Measurements from ENCODE around the gene SEPHS1. TPM values are rescaled to one million over a fixed set of nuclear protein-coding genes. Genes with fewer than 3 reads are reported as not detected.

SEPHS1 gene, protein sequence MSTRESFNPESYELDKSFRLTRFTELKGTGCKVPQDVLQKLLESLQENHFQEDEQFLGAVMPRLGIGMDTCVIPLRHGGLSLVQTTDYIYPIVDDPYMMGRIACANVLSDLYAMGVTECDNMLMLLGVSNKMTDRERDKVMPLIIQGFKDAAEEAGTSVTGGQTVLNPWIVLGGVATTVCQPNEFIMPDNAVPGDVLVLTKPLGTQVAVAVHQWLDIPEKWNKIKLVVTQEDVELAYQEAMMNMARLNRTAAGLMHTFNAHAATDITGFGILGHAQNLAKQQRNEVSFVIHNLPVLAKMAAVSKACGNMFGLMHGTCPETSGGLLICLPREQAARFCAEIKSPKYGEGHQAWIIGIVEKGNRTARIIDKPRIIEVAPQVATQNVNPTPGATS
- total RNA-seq = 24.5 and 26.0 TPM in 2 replicates

DNA sequence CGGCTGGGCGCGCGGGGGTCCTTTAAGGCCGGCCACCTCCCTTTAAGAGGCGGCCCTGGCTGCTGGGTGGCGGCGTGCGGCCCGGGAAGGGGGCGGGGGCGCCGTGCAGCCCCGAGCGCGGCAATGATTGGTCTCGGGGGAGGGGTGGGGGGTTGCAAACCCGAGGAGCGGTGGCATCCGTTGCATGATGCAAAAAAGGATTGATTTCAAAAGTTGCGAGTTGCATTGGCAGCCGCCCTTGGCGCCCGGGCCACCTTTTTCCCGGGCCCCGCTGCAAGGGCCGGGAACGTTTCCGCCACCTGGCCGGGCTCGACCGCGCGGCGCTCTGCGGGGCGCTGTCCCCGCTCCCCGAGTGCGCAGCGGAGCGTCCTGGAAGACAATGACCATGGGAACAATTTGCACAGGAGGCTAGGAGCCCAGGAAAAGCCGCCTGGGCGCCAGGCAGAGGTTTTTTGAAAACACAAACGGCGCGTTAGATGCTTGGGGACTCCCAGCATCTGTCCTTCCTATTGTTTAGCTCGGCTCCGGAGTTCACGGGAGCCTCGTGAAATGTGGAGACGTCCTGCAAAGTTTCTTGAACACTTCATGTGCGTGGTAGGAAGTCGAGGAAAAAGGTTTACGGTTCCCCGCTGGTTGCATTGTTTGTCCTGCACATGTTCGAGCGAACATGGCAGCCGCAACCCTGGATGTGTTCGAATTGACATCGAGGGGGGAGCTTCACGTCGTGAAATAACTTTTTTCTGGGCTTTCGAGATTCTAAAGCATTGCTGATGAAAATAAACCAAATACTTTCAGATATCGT is at the start of gene SEPHS1:
Gene SEPHS1, minus strand, starts transcription at position 78 of the 802 bp plus-strand sequence. CDS start 3,343 bp downstream, outside the sequence.

GRCh38 chr10:13299437-13300287 is 48.4 kb downstream of the SEPHS1 start, which contains the start of gene PHYH:
Gene PHYH (minus strand): TSS chr10:13300064. CDS start chr10:13300042, 22 bp downstream.

Other genes with a start within 250 kb of the SEPHS1 start
- gene OPTN, start 248.1 kb downstream of the SEPHS1 start, total RNA-seq = 107 and 108 TPM in 2 replicates
- gene MCM10, start 186.7 kb downstream of the SEPHS1 start, total RNA-seq = 2.0 and 2.5 TPM in 2 replicates
- not detected in 2 replicates for gene UCMA, start 113.9 kb downstream of the SEPHS1 start, total RNA-seq
- gene PHYH, start 48.2 kb downstream of the SEPHS1 start, total RNA-seq = 13.9 and 21.5 TPM in 2 replicates
- gene BEND7, start 180.7 kb upstream of the SEPHS1 start, total RNA-seq = 4.0 and 7.6 TPM in 2 replicates
- 22.4 and 28.9 TPM in 2 replicates for gene PRPF18, start 238.7 kb upstream of the SEPHS1 start, total RNA-seq